ENCODE results near the gene FRMD3.

Gene FRMD3

DNA sequence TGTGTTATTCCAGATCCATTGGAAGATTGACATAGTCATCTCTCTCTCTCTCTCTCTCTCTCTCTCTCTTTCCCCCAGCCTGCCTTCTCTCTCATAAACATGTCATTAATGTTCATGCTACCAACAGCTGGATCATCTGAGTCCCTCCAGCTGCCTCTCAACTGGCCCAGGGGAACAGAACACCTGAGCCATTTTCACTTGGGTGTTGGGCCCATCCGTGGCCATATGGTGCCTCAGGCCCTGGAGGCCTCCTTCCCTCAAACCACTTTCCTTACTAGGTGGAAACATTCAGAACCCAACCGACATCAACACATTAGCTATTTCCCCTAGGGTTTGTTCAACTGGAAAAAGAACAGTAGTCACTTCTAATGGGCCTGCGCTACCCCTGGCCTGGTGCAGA, 196.2 kb downstream of the FRMD3 start:
- no peak for TF ChIP-seq CTCF (IDR thresholded peaks at IDR 0.05)
- Mint-ChIP-seq H3K27me3 (ENCODE audit: low read depth, poor library complexity) (no peaks in the 10 kb centered on the region), H3K27ac (no peak overlapping the region), H3K36me3 (ENCODE audit: low read depth) (no peaks in the 10 kb centered on the region), H3K4me1 (no peaks in the 10 kb centered on the region), H3K9me3 (no peaks in the 10 kb centered on the region), H3K4me3 (no peak overlapping the region)
- no peak for DNase-seq

- no peak for TF ChIP-seq CTCF (IDR thresholded peaks at IDR 0.05)
- Mint-ChIP-seq H3K4me1 (no peaks in the 10 kb centered on the region), H3K36me3 (ENCODE audit: low read depth) (no peaks in the 10 kb centered on the region), H3K4me3 (no peak overlapping the region), H3K9me3 (no peaks in the 10 kb centered on the region), H3K27ac (no peak overlapping the region), H3K27me3 (ENCODE audit: low read depth, poor library complexity) (no peaks in the 10 kb centered on the region)
- DNase-seq, result no peak
These were observed 197.8 kb downstream of the FRMD3 start for GRCh38 chr9:83340451-83340850.

DNA sequence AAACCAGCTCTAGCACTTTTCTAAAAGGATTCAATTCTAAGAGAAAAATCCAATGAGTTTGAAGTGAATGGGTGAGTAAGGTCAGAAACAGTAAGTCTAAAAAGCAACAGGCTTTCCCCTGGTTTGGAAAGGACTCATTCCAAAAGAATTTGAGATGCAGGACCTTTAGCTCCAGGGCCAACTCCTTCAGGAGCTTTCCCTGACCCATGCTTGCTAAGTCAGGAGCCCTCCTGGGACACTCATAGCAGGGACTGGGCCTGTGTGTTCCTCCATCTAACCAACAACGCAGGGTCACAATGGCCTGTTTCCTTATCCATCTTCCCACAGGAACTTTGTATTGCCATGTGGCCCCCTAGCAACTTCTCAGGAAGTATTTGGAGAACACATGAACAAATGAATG, 198.8 kb downstream of the FRMD3 start:
- no peak for TF ChIP-seq CTCF (IDR thresholded peaks at IDR 0.05)
- Mint-ChIP-seq H3K4me1 (no peaks in the 10 kb centered on the region), H3K27ac (no peak overlapping the region), H3K36me3 (ENCODE audit: low read depth) (no peaks in the 10 kb centered on the region), H3K27me3 (ENCODE audit: low read depth, poor library complexity) (no peaks in the 10 kb centered on the region), H3K4me3 (no peak overlapping the region), H3K9me3 (no peaks in the 10 kb centered on the region)
- DNase-seq, result no peak

DNA sequence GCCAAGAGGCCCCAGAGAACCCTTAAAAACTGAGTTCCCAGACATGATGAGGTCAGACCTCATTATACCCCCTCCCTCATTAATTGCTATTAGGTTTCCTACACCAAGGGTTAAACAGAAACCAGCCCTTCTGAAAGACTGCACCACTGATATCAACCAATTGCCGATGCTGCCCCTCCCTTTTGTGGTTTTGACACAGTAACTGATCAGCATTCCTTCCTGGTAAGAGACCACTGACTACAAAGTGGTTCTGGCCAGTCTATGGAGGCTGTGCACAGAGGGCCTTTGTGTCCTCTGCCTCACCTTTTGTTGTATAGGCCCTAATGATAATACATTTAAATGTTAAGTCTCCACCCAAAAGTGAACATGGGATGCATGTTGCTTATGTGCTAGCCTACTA, 201.5 kb downstream of the FRMD3 start:
- no peaks in the 10 kb centered on the region for H3K9me3 Mint-ChIP-seq
- no peaks in the 10 kb centered on the region for H3K4me1 Mint-ChIP-seq
- no peak overlapping the region for H3K27ac Mint-ChIP-seq
- no peak for DNase-seq
- H3K4me3 Mint-ChIP-seq, result no peak overlapping the region
- no peaks in the 10 kb centered on the region for H3K36me3 Mint-ChIP-seq (ENCODE audit: low read depth)
- no peak for TF ChIP-seq CTCF (IDR thresholded peaks at IDR 0.05)
- H3K27me3 Mint-ChIP-seq (ENCODE audit: low read depth, poor library complexity), result peaks cover 3% of the 10 kb centered on the region

DNA sequence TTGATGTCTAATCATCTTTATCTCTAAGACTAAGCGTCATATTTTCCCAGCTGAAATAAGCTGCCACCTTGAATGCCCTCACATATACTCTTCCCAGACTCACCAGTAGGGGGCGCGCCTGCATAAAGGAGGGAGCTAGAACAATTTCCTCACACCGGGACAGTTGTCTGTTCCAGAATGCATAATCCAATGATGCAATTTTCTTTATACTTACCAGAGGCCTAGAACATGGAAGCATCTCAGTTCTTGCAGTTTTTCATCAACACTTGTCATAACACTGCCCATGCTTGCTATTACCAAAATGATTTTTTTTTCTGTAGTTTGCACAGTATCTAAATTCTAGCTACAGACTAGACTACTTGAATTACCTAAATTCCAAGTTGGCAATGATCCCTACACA, 203.9 kb downstream of the FRMD3 start:
- peak; percentile 83 for DNase-seq
- Mint-ChIP-seq H3K9me3 (no peaks in the 10 kb centered on the region), H3K36me3 (ENCODE audit: low read depth) (no peaks in the 10 kb centered on the region), H3K27me3 (ENCODE audit: low read depth, poor library complexity) (peaks cover 3% of the 10 kb centered on the region), H3K4me3 (no peak overlapping the region), H3K27ac (no peak overlapping the region), H3K4me1 (no peaks in the 10 kb centered on the region)
- peak; percentile 94 for TF ChIP-seq CTCF (IDR thresholded peaks at IDR 0.05)

DNA sequence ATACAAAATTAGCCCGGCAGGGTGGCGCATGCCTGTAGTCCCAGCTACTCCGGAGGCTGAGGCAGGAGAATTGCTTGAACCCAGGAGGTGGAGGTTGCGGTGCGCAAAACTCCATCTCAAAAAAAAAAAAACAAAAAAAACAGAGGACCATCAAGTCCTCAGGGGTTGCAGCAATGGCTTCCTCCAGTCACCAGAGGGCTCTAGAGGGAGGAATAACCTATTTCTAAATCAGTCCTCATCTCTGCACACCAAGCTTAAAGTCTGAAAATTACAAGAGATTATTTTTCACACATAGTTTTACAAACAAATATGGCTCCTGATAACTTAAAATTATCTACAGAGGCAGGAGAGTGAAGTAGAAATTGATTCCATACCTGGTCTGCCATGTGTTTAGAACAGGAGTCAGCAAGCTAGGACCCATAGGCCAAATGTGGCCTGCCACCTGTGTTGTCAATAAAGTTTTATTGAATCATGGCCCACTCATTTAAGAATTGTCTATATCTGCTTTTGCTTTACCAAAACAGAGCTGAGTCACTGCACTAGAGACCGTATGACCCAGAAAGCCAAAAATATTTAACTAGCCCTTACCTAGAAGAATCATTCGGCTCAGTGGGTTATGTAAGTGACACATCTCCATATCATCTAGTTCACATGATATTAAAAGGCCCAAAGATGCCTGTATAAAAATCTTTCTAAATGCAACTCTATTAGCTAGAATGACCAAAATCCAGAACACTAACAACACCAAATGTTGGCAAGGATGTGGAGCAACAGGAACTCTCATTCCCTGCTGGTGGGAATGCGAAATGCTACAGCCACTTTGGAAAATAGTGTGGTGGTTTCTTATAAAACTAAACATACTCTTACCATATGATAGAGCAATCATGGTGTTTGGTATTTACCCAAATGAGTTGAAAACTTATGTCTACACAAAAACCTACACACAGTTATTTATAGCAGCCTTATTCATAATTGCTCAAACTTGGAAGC, 207.7 kb downstream of the FRMD3 start:
- H3K4me1 Mint-ChIP-seq, result peaks cover 11% of the 10 kb centered on the region
- TF ChIP-seq CTCF (IDR thresholded peaks at IDR 0.05), result no peak
- H3K27me3 Mint-ChIP-seq (ENCODE audit: low read depth, poor library complexity), result peaks cover 3% of the 10 kb centered on the region
- H3K9me3 Mint-ChIP-seq, result no peaks in the 10 kb centered on the region
- no peak for DNase-seq
- H3K4me3 Mint-ChIP-seq, result no peak overlapping the region
- no peaks in the 10 kb centered on the region for H3K36me3 Mint-ChIP-seq (ENCODE audit: low read depth)
- H3K27ac Mint-ChIP-seq, result no peak overlapping the region
